ENCODE results near the gene OLFML2A.

Gene OLFML2A

DNA sequence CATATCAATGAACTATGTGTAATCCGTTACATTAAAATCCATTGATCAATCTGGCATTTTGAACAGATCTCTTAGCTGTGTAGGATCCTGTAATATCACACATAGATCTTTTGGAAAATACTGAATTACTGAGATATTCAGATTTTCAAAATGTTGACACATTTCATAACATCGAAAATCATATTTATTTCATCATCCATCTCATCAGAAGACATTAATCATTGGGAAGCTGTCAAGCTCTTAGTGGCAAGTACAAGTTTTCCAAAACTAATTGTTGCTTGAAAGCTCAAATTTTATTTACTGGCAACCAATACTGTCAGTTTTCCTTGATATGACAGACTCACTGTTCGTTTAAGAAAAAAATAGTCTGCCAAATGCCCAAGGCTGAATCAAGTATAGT is 14.3 kb upstream of the OLFML2A start:
- TF ChIP-seq TAF1 (IDR thresholded peaks at IDR 0.05; ENCODE audit: borderline replicate concordance, low read depth, low read length) (no peak), POLR2A (IDR thresholded peaks at IDR 0.05; ENCODE audit: low read depth, low read length) (no peak), POLR2AphosphoS5 (IDR thresholded peaks at IDR 0.05; ENCODE audit: low read depth, low read length) (no peak)
- no peak for DNase-seq (ENCODE audit: insufficient read length)
- no peak for FAIRE-seq

DNA sequence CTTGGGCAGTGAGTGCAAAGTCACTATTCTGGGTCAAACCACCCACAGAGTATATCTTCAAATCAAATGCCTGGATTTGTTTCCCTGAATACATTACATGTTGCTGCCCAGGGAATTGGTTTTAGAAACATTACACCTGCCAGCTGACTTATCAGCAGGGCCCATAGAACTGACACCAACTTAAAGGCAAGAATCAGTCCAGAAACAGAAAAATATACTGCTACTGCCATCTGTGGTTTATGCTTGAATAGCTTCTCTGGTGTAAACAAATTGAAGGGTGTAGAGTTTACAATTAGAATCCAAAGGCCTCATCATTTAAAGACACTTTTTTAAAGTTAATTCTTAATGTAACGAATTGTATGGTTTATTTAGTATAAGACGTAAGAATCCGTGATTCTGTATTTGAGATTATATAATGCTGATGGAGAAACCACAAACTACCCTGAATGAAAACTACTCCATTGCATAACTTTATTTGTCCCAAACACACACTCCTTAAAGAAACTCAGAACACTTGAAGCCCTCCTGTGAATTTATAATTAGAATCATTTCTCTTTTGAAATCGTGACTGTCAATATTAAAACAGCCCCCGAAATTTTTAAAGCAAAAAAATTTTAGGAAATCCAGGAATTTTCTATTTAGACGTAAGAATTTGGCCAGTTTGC is 12.0 kb upstream of the OLFML2A start:
- TF ChIP-seq TAF1 (IDR thresholded peaks at IDR 0.05; ENCODE audit: borderline replicate concordance, low read depth, low read length) = no peak
- no peak for TF ChIP-seq POLR2A (IDR thresholded peaks at IDR 0.05; ENCODE audit: low read depth, low read length)
- no peak for TF ChIP-seq POLR2AphosphoS5 (IDR thresholded peaks at IDR 0.05; ENCODE audit: low read depth, low read length)
- DNase-seq (ENCODE audit: insufficient read length) (no peak), FAIRE-seq (peak; percentile 42)

- TF ChIP-seq POLR2A (IDR thresholded peaks at IDR 0.05; ENCODE audit: low read depth, low read length) (no peak), POLR2AphosphoS5 (IDR thresholded peaks at IDR 0.05; ENCODE audit: low read depth, low read length) (no peak), TAF1 (IDR thresholded peaks at IDR 0.05; ENCODE audit: borderline replicate concordance, low read depth, low read length) (no peak)
- FAIRE-seq (no peak), DNase-seq (ENCODE audit: insufficient read length) (no peak)
These were observed 11.5 kb upstream of the OLFML2A start for GRCh38 chr9:124765439-124765835.

- DNase-seq (ENCODE audit: insufficient read length) = no peak
- FAIRE-seq = no peak
- TF ChIP-seq TAF1 (IDR thresholded peaks at IDR 0.05; ENCODE audit: borderline replicate concordance, low read depth, low read length) (no peak), POLR2A (IDR thresholded peaks at IDR 0.05; ENCODE audit: low read depth, low read length) (no peak), POLR2AphosphoS5 (IDR thresholded peaks at IDR 0.05; ENCODE audit: low read depth, low read length) (no peak)
These were observed 10.6 kb upstream of the OLFML2A start for GRCh38 chr9:124766326-124766725.

GRCh38 chr9:124766815-124767554 is 9.9 kb upstream of the OLFML2A start:
- FAIRE-seq (peak; percentile 60), DNase-seq (ENCODE audit: insufficient read length) (no peak)
- TF ChIP-seq POLR2AphosphoS5 (IDR thresholded peaks at IDR 0.05; ENCODE audit: low read depth, low read length) (no peak), POLR2A (IDR thresholded peaks at IDR 0.05; ENCODE audit: low read depth, low read length) (no peak), TAF1 (IDR thresholded peaks at IDR 0.05; ENCODE audit: borderline replicate concordance, low read depth, low read length) (no peak)

GRCh38 chr9:124767821-124768220 is 9.1 kb upstream of the OLFML2A start:
- no peak for DNase-seq (ENCODE audit: insufficient read length)
- FAIRE-seq = no peak
- TF ChIP-seq POLR2AphosphoS5 (IDR thresholded peaks at IDR 0.05; ENCODE audit: low read depth, low read length) (no peak), POLR2A (IDR thresholded peaks at IDR 0.05; ENCODE audit: low read depth, low read length) (no peak), TAF1 (IDR thresholded peaks at IDR 0.05; ENCODE audit: borderline replicate concordance, low read depth, low read length) (no peak)

GRCh38 chr9:124768334-124768733 is 8.6 kb upstream of the OLFML2A start:
- FAIRE-seq = no peak
- no peak for DNase-seq (ENCODE audit: insufficient read length)
- TF ChIP-seq POLR2A (IDR thresholded peaks at IDR 0.05; ENCODE audit: low read depth, low read length) = no peak
- TF ChIP-seq TAF1 (IDR thresholded peaks at IDR 0.05; ENCODE audit: borderline replicate concordance, low read depth, low read length) = no peak
- TF ChIP-seq POLR2AphosphoS5 (IDR thresholded peaks at IDR 0.05; ENCODE audit: low read depth, low read length) = no peak

- FAIRE-seq (no peak), DNase-seq (ENCODE audit: insufficient read length) (no peak)
- no peak for TF ChIP-seq POLR2AphosphoS5 (IDR thresholded peaks at IDR 0.05; ENCODE audit: low read depth, low read length)
- no peak for TF ChIP-seq TAF1 (IDR thresholded peaks at IDR 0.05; ENCODE audit: borderline replicate concordance, low read depth, low read length)
- TF ChIP-seq POLR2A (IDR thresholded peaks at IDR 0.05; ENCODE audit: low read depth, low read length) = no peak
These were observed 8.0 kb upstream of the OLFML2A start for GRCh38 chr9:124768750-124769548.

DNA sequence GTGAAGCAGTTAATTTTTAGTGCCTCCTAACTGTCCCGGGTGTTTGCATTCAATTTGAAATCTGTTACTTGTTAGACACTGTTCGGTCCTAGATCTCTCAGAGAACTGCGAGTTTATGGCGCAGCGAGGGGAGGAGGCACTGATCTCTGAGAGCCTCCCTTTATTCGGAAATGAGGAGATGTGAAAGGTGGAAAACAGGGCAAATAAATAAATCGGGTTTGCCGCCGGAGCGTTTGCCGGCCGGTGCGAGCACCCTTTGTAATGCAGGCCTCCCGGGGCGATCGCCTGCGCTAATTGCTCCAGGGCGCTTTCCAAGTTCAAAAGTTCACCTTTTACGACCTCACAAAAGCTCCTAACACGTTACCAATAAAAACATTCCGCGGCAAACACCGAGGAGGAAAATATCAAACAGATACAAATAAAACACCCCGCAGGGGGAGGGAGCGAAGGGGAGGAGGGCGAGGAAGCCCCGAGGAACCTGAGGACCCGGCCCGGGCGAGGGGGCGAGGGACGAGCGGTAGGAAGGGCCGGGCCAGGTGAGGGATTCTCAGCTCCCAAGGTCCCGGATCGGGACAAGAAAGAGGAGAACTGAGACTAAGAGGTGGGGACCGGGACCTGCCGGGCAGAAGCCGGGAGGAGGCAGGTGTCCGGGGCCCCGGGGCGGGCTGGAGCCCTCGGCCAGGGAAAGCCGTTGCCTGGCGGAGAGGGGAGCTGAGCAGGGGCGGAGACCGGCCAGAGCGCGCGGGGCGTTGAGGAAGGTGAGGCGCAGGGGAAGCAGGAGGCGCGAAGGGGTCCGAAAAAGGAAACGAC is 7.2 kb upstream of the OLFML2A start:
- peak; percentile 57 for FAIRE-seq
- DNase-seq (ENCODE audit: insufficient read length) = no peak
- no peak for TF ChIP-seq POLR2AphosphoS5 (IDR thresholded peaks at IDR 0.05; ENCODE audit: low read depth, low read length)
- TF ChIP-seq TAF1 (IDR thresholded peaks at IDR 0.05; ENCODE audit: borderline replicate concordance, low read depth, low read length) = no peak
- no peak; the same call in 1 of the 2 replicates for TF ChIP-seq POLR2A (IDR thresholded peaks at IDR 0.05; ENCODE audit: low read depth, low read length)

DNA sequence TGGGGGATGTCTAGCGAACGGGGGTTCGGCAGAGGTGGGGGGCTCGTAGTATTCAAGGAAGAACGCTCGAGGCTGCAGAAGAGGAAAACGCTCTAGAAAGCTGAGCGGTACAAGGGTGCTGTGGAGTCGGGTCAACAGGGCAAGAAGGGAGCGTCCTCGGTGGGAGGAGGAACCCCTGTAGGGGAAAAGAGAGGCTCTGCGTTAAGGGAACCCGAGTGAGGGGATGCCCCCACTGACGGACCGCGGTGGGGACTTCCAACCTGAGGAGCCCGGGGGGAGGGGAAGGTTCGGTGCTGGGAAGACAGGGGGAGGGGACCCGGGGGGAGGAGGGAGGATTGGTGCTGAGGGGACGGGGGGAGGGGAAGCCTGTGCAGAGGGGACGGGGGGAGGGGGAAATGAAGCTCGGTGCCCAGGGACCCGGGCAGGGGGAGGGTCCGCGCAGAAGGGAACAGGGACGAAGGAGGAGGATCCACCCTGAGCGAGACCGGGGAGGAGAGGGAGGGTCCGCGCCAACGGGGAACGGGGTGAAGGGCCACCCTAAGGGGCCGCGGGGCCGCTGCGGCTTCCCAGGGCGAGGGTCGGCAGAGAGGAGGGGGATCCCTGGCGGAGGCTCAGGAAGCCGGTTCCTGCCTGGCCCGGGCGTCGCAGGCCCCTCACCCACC is 6.4 kb upstream of the OLFML2A start:
- DNase-seq (ENCODE audit: insufficient read length) = no peak
- TF ChIP-seq POLR2AphosphoS5 (IDR thresholded peaks at IDR 0.05; ENCODE audit: low read depth, low read length) (no peak), TAF1 (IDR thresholded peaks at IDR 0.05; ENCODE audit: borderline replicate concordance, low read depth, low read length) (no peak), POLR2A (IDR thresholded peaks at IDR 0.05; ENCODE audit: low read depth, low read length) (peak; percentile 11; the same call in 1 of the 2 replicates)
- no peak for FAIRE-seq

Measured in GM12892 (cell line).